Epithelial cell of prostate (primary cell): ENCODE results near the gene CEL.

Experiments used
- DNase-seq: peaks from one replicate; pipeline ENCODE4 v3.0.0-alpha.2; 2011; ENCODE audit warnings: low read depth, low spot score
- H3K27ac ChIP-seq: fragments of 450-650 bp; 2 replicates; pipeline ENCODE4 v1.5.1; 2017; ENCODE audit warnings: mild to moderate bottlenecking

CEL gene

DNA sequence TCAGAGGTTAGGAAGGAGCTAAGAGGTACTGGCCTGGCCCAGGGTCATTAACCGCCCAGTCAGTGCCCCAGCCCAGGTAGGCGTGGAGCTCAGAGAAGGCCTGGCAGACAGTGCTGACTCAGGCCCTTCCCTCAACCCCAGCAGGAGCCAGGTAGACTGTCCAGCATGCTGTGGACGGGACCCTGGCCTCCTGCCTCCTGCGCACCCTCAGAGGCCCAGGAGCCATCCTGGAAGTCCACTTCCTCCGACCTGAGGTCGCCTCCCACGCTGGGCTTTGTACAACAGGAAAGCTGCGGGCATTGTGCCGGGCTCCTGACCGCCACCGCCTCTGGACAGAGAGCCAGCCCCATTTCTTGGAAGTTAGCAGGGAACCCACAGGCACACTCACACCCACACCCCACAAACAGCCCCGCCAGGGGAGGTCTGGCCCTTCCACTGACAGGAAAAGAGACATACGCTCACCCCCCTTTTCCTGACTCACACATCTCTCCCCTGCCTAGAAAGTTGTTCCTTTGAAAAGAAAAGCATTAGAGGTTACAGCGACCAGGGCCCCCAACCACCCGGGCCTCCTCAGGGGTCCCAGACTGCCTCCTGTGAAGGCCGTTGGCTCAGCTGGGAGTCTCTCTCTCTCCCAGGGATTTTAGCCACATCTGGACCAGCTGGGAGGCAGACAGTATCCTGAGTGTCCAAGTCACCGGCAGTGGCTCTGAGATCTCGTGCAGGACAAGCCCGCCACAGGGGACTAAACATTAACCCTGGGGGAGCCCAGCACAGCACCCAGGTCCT, 51.6 kb downstream of the CEL start:
- no peak overlapping the region for H3K27ac ChIP-seq
- DNase-seq: no peak

DNA sequence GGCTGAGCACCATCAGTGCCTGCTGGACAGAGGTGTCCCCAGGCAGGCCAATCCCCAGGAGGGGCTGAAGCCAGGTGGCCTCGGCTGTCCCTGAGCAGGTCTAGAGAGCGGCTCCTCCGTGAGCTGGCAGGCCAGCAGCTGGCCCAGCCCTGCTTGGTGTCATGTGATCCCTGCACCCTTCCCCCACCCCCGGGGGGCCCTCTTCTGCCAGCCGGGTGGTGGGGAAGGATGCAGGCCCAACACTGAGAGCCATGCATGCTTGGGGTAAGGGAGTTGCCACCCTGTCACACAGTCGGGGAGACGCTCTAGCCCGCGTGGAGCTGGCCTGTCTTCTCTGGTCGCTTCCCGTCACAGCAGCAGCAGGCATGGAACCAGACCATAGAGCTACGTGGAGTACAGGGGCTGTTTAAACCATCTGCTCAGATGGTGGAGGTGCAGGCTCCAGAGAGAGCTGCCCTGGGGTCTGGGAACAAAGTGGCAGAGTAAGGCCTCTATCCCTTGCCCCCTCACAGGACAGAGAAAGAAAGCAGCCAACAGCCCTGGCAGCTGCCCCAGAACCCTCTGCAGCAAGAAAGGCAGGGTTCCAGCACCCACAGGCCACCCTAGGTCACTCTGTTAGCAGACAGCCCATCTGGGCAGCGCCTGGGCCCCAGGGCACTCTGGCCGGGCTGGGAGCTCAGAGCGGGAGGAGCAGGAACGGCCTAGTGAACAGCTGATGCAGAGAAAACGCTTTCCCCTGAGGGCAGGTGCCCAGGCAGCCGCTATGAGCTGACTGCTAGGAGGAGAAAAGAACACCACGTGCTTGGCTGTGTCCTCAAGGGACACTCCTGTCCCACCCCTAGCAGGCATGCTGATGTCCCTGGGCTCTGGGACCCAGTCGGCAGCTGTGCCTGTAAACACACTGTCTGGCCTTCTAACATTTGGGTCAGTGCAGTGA, 52.4 kb downstream of the CEL start:
- DNase-seq: no peak
- H3K27ac ChIP-seq: no peak overlapping the region

DNA sequence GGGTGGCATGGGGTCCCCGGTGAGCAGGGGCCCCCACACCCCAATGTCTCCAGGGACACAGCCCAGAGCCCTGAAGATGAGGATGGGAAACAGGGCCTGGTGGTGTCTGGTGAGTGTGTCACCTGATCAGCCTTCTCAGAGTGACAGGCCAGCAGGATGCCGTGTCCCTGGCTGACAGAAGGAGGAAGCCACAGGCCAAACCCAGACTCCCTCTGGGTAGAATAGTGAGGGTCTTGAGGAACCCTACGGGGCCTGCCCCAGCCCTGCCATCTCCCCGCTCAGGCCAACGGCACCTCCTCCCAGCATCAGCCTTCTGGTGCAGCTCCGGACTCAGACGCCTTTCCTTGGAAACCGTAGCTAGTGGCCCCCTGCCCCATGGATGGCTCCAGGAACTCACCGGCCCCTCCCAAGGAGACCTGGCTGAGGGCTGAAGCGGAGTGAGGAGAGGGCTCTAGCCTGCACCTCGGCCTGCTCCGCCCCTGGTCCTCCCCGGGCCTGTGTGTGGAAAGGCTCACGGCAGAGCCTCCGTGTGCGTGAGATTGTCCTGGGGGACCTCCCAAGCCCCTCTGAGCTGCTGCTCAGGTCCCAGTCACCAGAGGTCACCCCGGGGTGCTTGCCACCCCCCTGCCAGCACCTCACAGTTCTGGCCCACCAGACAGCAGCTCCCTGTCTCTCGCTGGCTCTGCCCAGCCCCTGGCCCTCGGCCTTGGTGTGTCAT, 53.3 kb downstream of the CEL start:
- H3K27ac ChIP-seq: no peak overlapping the region

DNA sequence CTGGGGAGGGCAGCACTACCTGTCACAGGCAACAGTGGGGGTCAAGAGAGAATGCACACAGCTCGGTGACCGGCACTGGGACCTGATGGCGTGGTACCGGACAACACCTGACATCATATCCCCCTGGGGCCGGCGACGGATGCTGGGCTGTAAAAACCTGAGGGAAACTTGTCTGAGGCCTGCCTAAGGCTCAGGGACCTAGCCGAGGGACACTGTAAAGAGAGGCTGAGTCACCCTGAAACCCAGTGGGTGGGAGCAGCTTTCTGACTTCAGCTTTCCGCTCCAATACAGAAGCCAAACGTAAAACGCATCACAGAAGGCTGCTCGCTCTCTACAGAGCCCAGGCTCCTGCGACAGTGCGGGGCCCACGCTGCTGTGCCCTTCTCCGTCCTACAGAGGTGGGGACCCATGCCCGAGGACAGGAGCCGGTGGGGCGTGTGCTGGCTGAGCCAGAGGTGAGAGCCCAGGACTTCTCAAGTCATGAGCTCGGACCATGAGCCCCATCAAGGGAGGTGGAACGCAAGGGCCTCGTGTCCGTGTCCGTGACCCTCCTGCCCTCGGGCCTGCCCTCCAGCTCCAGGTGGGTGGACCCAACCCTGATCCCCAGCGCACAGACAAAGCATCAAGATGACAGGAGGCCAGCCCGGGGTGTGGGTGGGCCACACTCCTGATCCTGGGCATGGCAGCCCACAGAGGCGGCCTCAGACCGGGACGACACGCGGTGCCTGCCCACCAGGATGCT, 54.0 kb downstream of the CEL start:
- no peak overlapping the region for H3K27ac ChIP-seq
- DNase-seq: no peak

More for the DNA sequence above, 53.3 kb downstream of the CEL start:
- no peak for DNase-seq

DNA sequence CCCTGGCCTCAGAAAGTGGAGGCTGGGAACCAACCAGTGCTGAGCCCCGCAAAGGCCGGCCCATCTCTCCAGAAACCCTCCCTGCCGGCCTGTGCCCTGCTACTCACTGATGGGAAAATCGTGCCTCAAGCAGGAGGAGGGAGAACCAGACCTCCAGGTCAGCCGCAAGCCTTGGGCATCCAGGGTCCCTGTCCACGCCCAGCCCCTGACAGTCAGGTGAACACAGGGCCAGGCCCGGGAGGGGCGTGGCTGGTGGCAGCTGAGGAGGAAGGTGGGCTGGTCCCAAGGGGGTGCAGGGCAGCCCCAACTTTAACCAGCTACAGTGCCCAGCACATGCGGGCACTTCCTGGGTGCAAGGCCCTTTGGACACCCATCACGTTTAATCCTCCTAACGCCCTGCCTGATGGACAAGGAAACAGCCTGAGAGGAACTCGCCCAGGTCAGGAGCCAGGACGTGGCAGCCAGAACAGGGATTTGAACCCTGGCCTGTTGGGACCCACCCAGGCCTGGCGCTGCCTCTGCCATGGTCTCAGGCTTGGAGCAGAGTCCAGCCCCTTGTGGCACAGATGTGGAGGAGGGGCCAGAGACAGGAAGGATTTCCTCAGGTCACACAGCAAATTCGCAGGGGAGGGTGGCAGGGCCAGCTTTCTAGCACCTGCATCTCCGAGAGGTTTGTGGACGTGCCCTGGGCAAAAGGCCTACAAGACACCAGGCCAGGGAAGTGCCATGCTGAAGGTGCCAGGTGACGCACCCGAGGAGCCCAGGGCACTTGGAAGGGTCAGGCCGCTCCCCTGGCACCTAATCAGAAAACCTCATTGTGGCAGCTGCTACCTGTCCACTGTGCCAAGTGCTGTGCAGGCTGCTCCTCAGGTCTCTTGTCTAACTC, 54.8 kb downstream of the CEL start:
- H3K27ac ChIP-seq: no peak overlapping the region
- DNase-seq: no peak

DNA sequence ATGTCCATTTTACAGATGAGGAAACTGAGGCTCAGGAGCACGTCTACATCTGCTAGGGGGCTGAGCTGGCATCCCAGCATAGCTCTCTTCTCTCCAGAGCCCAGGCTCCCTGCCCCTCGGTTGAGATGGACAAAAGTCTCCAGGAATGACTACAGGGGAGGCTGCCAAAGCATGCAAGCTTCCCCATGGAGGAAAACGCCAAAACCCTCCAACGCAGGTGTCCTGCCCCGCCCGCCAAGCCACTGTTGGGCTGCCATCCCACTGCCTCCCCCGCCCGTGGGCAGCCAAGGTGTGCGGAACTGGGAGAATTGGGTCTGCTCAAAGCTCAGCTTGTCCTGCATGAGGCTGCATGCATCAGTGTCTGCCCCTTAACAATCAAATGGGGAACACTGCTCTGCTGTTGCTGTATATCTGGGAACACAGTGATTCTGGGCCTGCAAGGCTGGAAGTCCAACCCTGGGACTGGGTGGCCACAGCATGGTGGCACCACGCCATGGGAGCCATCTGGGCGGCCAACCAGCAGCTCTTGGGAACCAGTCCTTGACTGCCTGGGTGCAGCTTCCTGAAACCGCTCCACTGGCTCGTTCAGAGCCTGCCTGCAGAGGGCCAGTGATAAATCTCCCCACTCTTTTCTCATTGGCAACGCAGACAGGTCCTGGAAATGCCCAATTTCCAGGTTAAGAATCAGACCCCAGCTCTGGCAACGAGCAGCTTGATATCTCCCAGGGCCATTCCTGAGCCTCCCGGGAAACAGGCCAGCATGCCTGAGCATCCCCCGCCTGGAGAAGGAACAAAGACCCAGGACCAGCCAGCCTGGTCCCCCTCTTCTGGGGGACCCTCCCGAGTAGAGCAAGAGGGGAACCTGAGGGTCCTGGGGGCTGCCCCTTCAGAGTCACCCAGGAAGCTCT, 55.7 kb downstream of the CEL start:
- DNase-seq: no peak
- H3K27ac ChIP-seq: no peak overlapping the region

DNA sequence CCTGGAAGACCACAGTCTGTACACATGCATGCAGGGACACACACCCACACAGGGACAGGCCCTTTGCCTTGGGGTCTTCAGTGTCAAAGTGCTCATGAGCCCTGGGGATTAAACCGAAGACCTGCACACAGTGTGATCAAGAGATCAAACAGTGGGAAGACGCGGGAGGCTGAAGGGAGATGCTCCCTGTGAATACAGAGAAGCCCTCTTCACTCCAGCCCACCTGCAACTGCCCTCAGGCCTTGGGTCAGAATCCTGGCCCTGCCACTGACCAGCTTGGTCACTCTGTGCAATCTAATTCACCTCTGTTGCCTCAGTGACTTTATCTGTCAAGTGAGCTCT, 56.4 kb downstream of the CEL start:
- DNase-seq: no peak
- H3K27ac ChIP-seq: no peak overlapping the region

DNA sequence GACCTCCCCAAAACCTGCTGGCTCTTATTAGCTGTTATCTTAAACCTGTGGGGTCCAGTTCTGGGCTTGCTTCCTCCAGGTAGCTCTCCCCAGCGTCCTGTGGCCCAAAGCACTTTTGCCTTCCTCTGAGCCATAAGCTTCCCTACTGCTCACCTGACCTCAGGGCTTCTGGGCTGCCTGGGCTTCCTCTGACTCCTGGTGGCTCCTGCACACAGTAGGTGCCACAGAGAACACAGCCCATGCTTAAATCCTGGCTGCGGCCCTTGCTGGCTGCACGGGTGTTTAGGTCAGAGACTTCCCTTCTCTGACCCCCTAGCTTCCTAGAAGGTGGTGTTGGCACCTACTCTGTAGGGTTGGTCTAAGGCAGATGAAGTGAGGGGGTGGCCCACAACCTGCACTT, 56.8 kb downstream of the CEL start:
- no peak for DNase-seq
- no peak overlapping the region for H3K27ac ChIP-seq

DNA sequence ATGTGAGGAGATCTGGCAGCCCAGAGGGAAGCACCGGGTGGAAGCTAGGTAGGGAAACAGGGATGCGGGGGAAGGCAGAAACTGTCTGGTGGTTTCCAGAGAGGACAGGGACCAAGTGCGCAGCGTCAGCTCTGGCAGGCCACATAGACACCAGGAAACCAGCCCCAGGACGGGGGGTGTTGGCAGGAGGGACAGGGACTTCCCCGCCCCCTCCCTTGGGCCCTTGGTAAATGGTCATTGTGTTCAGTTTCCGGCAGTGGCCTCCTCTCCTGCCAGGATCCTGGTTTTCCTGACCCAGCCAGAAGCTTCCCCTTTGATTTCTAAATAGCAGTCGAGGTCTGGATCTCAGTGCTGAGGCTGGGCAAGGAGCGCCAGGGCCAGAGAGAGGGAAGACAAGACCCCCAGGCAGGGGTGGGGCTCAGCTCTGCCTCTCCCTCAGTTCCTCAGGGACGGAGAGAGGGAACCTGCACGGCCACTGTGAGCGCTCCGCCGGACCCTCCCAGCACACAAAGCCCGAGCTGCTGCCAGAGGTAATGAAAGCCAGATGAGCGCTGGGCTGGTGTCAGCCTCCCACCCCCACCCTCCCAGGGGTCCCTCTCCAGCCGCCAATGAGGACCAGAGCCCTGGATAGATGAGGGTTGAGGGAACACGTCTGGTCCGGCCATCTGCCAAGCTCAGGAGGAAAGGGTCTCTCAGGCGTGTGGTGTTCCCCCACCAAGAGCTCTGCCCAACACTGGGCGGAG, 57.5 kb downstream of the CEL start:
- no peak overlapping the region for H3K27ac ChIP-seq

DNA sequence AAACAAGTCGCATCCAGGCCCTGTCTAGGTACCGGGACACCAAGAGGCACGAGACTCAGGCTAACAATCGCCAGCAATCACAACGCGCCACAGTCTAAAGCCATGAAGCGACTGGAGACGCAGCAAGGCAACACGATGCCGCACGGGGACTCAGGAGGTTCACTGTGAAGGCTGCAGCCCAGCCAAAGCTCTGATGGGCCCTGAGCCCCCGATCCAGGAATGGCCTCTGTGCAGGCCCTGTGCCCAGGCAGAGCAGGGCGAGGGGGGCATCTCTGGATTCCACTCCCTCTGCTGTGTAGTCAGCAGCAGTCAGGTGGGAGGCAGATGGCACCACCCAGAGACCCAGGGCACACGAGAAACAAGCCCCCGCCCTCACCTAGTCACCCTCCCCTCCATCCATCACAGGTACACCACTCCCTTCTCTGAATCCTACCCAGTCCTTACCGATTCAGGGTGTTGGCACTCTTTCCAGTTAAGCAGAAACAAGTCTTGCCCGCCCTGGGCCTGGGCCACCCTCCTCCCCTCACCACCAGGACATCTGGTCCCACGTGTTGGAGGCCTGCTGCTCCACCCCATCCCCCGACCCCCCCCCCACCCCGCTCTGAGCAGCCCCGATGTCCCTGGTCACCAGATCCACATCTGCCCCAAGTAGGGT, 58.2 kb downstream of the CEL start:
- DNase-seq: no peak
- peak overlapping the region; percentile 66 for H3K27ac ChIP-seq

More for the DNA sequence above, 57.5 kb downstream of the CEL start:
- DNase-seq: no peak

DNA sequence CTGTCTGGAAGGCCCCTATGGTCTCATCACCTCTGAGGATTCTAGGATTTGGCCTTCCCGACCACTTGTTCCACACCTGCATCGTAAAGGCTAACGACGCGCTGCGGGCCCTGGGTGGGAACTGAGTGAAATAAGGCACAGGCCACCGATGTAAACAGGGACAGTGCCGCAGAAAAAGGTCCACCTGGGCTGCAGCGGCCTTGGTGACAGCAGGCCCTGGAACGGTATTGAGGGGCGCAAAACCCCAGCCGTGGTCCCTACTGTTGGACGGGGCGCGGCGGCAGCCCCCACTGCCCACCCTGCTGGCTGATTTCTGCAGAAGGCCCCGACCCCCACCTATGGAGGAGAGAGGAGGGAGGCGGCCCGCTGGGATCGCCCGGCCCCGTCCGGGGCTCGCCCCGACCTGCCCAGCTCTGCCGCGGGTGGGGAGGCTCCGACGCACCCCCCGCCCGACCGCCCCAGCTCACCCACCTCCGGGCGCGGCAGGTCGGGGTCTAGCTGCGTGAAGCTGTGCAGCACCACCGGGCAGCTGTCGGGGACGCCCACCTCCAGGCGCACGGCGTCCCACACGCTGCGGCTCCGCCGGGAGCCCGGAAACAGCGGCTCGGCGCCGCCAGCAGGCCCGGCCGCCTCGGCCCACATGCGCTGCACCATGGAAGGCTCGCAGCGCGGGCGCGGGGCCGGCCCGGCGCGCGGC, 58.9 kb downstream of the CEL start:
- no peak for DNase-seq
- H3K27ac ChIP-seq: peak overlapping the region; percentile 66
